ENCODE data around the gene UMOD. TPM values are rescaled to one million over a fixed set of nuclear protein-coding genes. Genes with fewer than 3 reads are reported as not detected.
A peak's percentile ranks its signal among the peaks of the same experiment; 100 is the strongest.

The UMOD gene
- total RNA-seq, 4 donors from 2014 or later = not detected

GRCh38 chr16:20306401-20306800 lies 46.1 kb downstream of the UMOD start:
- intact Hi-C loops (cut with DNase I; ENCODE audit: low total_unique reads) = no loop called here
- TF ChIP-seq POLR2A (IDR thresholded peaks at IDR 0.05) (no peak), CTCF (IDR thresholded peaks at IDR 0.05) (no peak)
- H3K27me3 ChIP-seq = no peaks in the 10 kb centered on the region

GRCh38 chr16:20303012-20303411 lies 49.5 kb downstream of the UMOD start:
- intact Hi-C loops (cut with DNase I; ENCODE audit: low total_unique reads) = no loop called here
- DNase-seq = no peak
- Histone ChIP-seq H3K27ac (no peak overlapping the region), H3K9me3 (no peaks in the 10 kb centered on the region), H3K4me3 (no peak overlapping the region), H3K4me1 (no peaks in the 10 kb centered on the region), H3K27me3 (no peaks in the 10 kb centered on the region), H3K36me3 (no peaks in the 10 kb centered on the region)
- TF ChIP-seq POLR2A (IDR thresholded peaks at IDR 0.05) (no peak), CTCF (IDR thresholded peaks at IDR 0.05) (no peak)

More at GRCh38 chr16:20306401-20306800, 46.1 kb downstream of the UMOD start:
- no peak for DNase-seq
- Histone ChIP-seq H3K27ac (no peak overlapping the region), H3K9me3 (no peaks in the 10 kb centered on the region), H3K4me3 (no peak overlapping the region), H3K4me1 (no peaks in the 10 kb centered on the region), H3K36me3 (no peaks in the 10 kb centered on the region)

GRCh38 chr16:20302389-20302788 lies 50.1 kb downstream of the UMOD start:
- H3K36me3 ChIP-seq = no peaks in the 10 kb centered on the region
- H3K27me3 ChIP-seq = no peaks in the 10 kb centered on the region
- no peaks in the 10 kb centered on the region for H3K4me1 ChIP-seq
- H3K9me3 ChIP-seq = no peaks in the 10 kb centered on the region
- TF ChIP-seq POLR2A (IDR thresholded peaks at IDR 0.05) = no peak
- H3K27ac ChIP-seq = no peak overlapping the region
- H3K4me3 ChIP-seq = no peak overlapping the region
- no peak for DNase-seq
- intact Hi-C loops (cut with DNase I; ENCODE audit: low total_unique reads) = no loop called here

GRCh38 chr16:20301840-20302239 lies 50.7 kb downstream of the UMOD start:
- H3K36me3 ChIP-seq = no peaks in the 10 kb centered on the region
- intact Hi-C loops (cut with DNase I; ENCODE audit: low total_unique reads) = no loop called here
- TF ChIP-seq POLR2A (IDR thresholded peaks at IDR 0.05) (no peak), CTCF (IDR thresholded peaks at IDR 0.05) (no peak)
- H3K9me3 ChIP-seq = no peaks in the 10 kb centered on the region
- no peak overlapping the region for H3K27ac ChIP-seq
- no peaks in the 10 kb centered on the region for H3K27me3 ChIP-seq
- no peak for DNase-seq
- H3K4me3 ChIP-seq = no peak overlapping the region
- H3K4me1 ChIP-seq = no peaks in the 10 kb centered on the region

GRCh38 chr16:20300312-20301097 lies 52.0 kb downstream of the UMOD start:
- no peak overlapping the region for H3K4me3 ChIP-seq
- no peaks in the 10 kb centered on the region for H3K27me3 ChIP-seq
- no peaks in the 10 kb centered on the region for H3K9me3 ChIP-seq
- H3K27ac ChIP-seq = no peak overlapping the region
- TF ChIP-seq CTCF (IDR thresholded peaks at IDR 0.05) (peak; percentile 43 to 57 (median 52)), POLR2A (IDR thresholded peaks at IDR 0.05) (no peak)
- no peaks in the 10 kb centered on the region for H3K4me1 ChIP-seq
- intact Hi-C loops (cut with DNase I; ENCODE audit: low total_unique reads) = no loop called here
- H3K36me3 ChIP-seq = no peaks in the 10 kb centered on the region
- peak in 1 of 2 donors; percentile 16 for DNase-seq

Data from uterus (tissue), 4 donors.